ENCODE measurements around the gene ATP8A2. TPM values are rescaled to one million over a fixed set of nuclear protein-coding genes. Genes with fewer than 3 reads are reported as not detected.

ATP8A2 gene
- total RNA-seq, 2 donors from 2014 or later: 0.08 to 0.19 TPM

- no peaks in the 10 kb centered on the region for H3K9me3 ChIP-seq
- no peaks in the 10 kb centered on the region for H3K4me1 ChIP-seq
- H3K27ac ChIP-seq: no peak overlapping the region
- no peak for DNase-seq (ENCODE audit: low spot score)
- no peak for TF ChIP-seq CTCF (IDR thresholded peaks at IDR 0.05)
- no peaks in the 10 kb centered on the region for H3K27me3 ChIP-seq
- H3K36me3 ChIP-seq: no peaks in the 10 kb centered on the region
- H3K4me3 ChIP-seq: no peak overlapping the region
Measured at GRCh38 chr13:25409938-25410337, 38.2 kb downstream of the ATP8A2 start.

GRCh38 chr13:25415241-25415640, 43.5 kb downstream of the ATP8A2 start:
- no peaks in the 10 kb centered on the region for H3K4me1 ChIP-seq
- no peak overlapping the region for H3K27ac ChIP-seq
- no peak overlapping the region for H3K4me3 ChIP-seq
- no peaks in the 10 kb centered on the region for H3K9me3 ChIP-seq
- no peak for DNase-seq (ENCODE audit: low spot score)
- no peaks in the 10 kb centered on the region for H3K27me3 ChIP-seq
- no peak for TF ChIP-seq CTCF (IDR thresholded peaks at IDR 0.05)
- no peaks in the 10 kb centered on the region for H3K36me3 ChIP-seq

- Histone ChIP-seq H3K4me1 (no peaks in the 10 kb centered on the region), H3K36me3 (no peaks in the 10 kb centered on the region), H3K27ac (no peak overlapping the region), H3K4me3 (no peak overlapping the region), H3K9me3 (no peaks in the 10 kb centered on the region), H3K27me3 (no peaks in the 10 kb centered on the region)
- no peak for TF ChIP-seq CTCF (IDR thresholded peaks at IDR 0.05)
- no peak for DNase-seq (ENCODE audit: low spot score)
Measured at GRCh38 chr13:25417535-25417934, 45.8 kb downstream of the ATP8A2 start.

- Histone ChIP-seq H3K4me1 (no peaks in the 10 kb centered on the region), H3K27me3 (no peaks in the 10 kb centered on the region), H3K4me3 (no peak overlapping the region), H3K9me3 (no peaks in the 10 kb centered on the region), H3K36me3 (no peaks in the 10 kb centered on the region), H3K27ac (no peak overlapping the region)
- no peak for TF ChIP-seq CTCF (IDR thresholded peaks at IDR 0.05)
- no peak for DNase-seq (ENCODE audit: low spot score)
Measured at GRCh38 chr13:25420161-25420560, 48.4 kb downstream of the ATP8A2 start.

GRCh38 chr13:25421612-25422011, 49.8 kb downstream of the ATP8A2 start:
- TF ChIP-seq CTCF (IDR thresholded peaks at IDR 0.05): no peak
- no peak overlapping the region for H3K27ac ChIP-seq
- H3K4me1 ChIP-seq: no peaks in the 10 kb centered on the region
- DNase-seq (ENCODE audit: low spot score): no peak
- H3K9me3 ChIP-seq: no peaks in the 10 kb centered on the region
- no peaks in the 10 kb centered on the region for H3K27me3 ChIP-seq
- H3K4me3 ChIP-seq: no peak overlapping the region
- H3K36me3 ChIP-seq: no peaks in the 10 kb centered on the region

GRCh38 chr13:25422153-25422552, 50.4 kb downstream of the ATP8A2 start:
- TF ChIP-seq CTCF (IDR thresholded peaks at IDR 0.05): no peak
- DNase-seq (ENCODE audit: low spot score): no peak
- H3K27ac ChIP-seq: no peak overlapping the region
- no peaks in the 10 kb centered on the region for H3K4me1 ChIP-seq
- no peaks in the 10 kb centered on the region for H3K27me3 ChIP-seq
- no peaks in the 10 kb centered on the region for H3K36me3 ChIP-seq
- H3K9me3 ChIP-seq: no peaks in the 10 kb centered on the region
- no peak overlapping the region for H3K4me3 ChIP-seq
